Subcutaneous adipose tissue (tissue), 4 donors: ENCODE results near the gene EIF3D. TPM values are rescaled to one million over a fixed set of nuclear protein-coding genes. Genes with fewer than 3 reads are reported as not detected.

ENCODE experiments used
- CTCF ChIP-seq: fragments of 450-650 bp; IDR thresholded peaks from one replicate; pipeline ENCODE4 v1.5.1; 2016; ENCODE audit warnings: low read depth, mild to moderate bottlenecking, control low read depth, antibody characterized with exemption, moderate library complexity
- total RNA-seq, 4 donors: library from RNA; depleted of rRNA; stranded (reverse); fragments of >200 nt; gene quantifications; one replicate each; pipeline ENCODE4 v1.1.0, GENCODE V29; 2016

The EIF3D gene
- total RNA-seq, 4 donors from 2014 or later: 218 to 260 (median 252) TPM

GRCh38 chr22:36538529-36538928 is 9.6 kb upstream of the EIF3D start:
- no peak for TF ChIP-seq CTCF

- no peak for TF ChIP-seq CTCF
These were observed 7.8 kb upstream of the EIF3D start for GRCh38 chr22:36536717-36537116.

- TF ChIP-seq CTCF: no peak
These were observed 3.5 kb upstream of the EIF3D start for GRCh38 chr22:36532466-36532865.

GRCh38 chr22:36528341-36528740 is 625 bp downstream of the EIF3D start:
- TF ChIP-seq CTCF: no peak

- TF ChIP-seq CTCF: no peak
These were observed 6.3 kb downstream of the EIF3D start for GRCh38 chr22:36522662-36523061.

GRCh38 chr22:36520423-36520822 is 8.5 kb downstream of the EIF3D start:
- TF ChIP-seq CTCF: no peak

- no peak for TF ChIP-seq CTCF
These were observed 14.2 kb downstream of the EIF3D start for GRCh38 chr22:36514766-36515165.
